GM10266 (cell line): ENCODE data around the gene AP3S1.

Experiments used
- DNase-seq: peaks from one replicate; pipeline ENCODE4 v3.0.0; 2012; ENCODE audit errors: extremely low spot score
- TF ChIP-seq, protein P1 (sequence below): IDR thresholded peaks from 2 replicates; pipeline ENCODE4 v1.5.1; 2012; ENCODE audit warnings: mild to moderate bottlenecking, low read depth; ENCODE audit not compliant: control insufficient read depth, insufficient read depth; ENCODE audit errors: missing control alignments

The AP3S1 gene

DNA sequence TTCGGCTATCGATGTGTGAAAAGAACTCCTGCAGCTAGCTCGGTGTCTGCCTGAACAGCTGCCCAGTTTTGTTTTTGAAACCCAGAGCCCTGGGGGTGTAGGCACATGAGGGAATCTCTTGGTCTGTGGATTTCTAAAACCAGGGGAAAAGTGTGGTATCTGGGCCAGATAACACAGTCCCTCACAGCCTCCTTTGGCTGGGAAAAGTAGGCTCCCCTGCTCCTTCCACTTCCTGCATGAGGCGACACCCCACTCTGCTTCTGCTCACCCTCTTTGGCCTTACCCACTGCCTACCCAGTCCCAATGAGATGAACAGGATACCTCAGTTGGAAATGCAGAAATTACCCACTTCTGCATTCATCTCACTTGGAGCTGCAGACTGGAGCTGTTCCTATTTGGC lies 15.8 kb upstream of the AP3S1 start:
- DNase-seq: no peak
- TF ChIP-seq, protein P1, sequence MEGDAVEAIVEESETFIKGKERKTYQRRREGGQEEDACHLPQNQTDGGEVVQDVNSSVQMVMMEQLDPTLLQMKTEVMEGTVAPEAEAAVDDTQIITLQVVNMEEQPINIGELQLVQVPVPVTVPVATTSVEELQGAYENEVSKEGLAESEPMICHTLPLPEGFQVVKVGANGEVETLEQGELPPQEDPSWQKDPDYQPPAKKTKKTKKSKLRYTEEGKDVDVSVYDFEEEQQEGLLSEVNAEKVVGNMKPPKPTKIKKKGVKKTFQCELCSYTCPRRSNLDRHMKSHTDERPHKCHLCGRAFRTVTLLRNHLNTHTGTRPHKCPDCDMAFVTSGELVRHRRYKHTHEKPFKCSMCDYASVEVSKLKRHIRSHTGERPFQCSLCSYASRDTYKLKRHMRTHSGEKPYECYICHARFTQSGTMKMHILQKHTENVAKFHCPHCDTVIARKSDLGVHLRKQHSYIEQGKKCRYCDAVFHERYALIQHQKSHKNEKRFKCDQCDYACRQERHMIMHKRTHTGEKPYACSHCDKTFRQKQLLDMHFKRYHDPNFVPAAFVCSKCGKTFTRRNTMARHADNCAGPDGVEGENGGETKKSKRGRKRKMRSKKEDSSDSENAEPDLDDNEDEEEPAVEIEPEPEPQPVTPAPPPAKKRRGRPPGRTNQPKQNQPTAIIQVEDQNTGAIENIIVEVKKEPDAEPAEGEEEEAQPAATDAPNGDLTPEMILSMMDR: no peak

GRCh38 chr5:115829913-115830312 lies 11.8 kb upstream of the AP3S1 start:
- DNase-seq: no peak

GRCh38 chr5:115831163-115831768 lies 10.5 kb upstream of the AP3S1 start:
- peak; percentile 52 for DNase-seq
- TF ChIP-seq, protein P1: peak; percentile 75

More at GRCh38 chr5:115829913-115830312, 11.8 kb upstream of the AP3S1 start:
- TF ChIP-seq, protein P1: no peak

GRCh38 chr5:115835481-115835880 lies 6.3 kb upstream of the AP3S1 start:
- DNase-seq: no peak
- TF ChIP-seq, protein P1: no peak

DNA sequence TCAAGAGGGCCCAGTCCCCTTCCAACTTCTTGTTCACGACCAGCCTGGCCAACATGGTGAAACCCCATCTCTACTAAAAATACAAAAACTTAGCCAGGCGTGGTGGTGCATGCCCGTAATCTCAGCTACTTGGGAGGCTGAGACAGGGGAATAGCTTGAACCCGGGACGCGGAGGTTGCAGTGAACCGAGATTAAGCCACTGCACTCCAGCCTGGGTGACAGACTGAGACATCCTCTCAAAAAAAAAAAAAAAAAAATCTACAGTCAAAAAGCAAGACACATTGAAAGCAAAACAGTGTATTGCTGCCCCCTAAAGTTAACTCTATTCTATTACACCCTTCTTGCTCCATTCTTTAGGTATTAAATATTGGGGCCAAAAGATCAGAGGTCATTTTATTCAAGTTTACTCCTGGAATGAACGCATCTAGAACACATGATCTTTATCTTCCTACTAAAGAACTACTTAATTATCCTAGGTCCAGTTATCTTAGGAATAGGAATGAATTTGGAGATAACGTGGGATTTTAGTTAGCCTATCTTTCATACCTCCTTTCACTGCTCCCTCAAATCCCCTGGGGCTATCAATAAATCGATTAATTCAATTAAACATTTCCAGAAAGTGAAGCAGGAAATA lies 2.7 kb upstream of the AP3S1 start:
- TF ChIP-seq, protein P1: peak; percentile 35
- DNase-seq: peak; percentile 61

- DNase-seq: no peak
- TF ChIP-seq, protein P1: no peak
Measured at GRCh38 chr5:115840873-115841272, 862 bp upstream of the AP3S1 start.
